IMR-90 (cell line): ENCODE measurements around the gene DCDC2B. TPM values are rescaled to one million over a fixed set of nuclear protein-coding genes. Genes with fewer than 3 reads are reported as not detected.
A peak's percentile ranks its signal among the peaks of the same experiment; 100 is the strongest.

ENCODE experiments used
- ATAC-seq: fragments of 200-7000 bp; cut with Tn5 transposase; 2 replicates; pipeline ENCODE4 v1.9.1; 2020; ENCODE audit warnings: low read depth, mild to moderate bottlenecking, moderate library complexity
- BruUV-seq: library from RNA; stranded (reverse); fragments of 400-500 nt; replicated peaks from 2 replicates; lab custom pipeline; 2021; lab: Mats Ljungman, UMichigan
- CTCF ChIA-PET: fragments of 300-600 bp; formaldehyde crosslinking; extraction: SDS; loops from one replicate; lab custom pipeline; 2021; ENCODE audit warnings: antibody characterized with exemption; lab: Yijun Ruan, JAX
- POLR2A ChIA-PET: fragments of 300-600 bp; sonication (Branson Sonifier 250); formaldehyde crosslinking; loops from one replicate; lab custom pipeline; 2022; ENCODE audit warnings: antibody characterized with exemption; ENCODE audit not compliant: unreplicated experiment; lab: Charles Lee
- DNase-seq: peaks from one replicate; pipeline ENCODE4 v3.0.0; 2013
- H2AFZ ChIP-seq: replicated peaks from 2 replicates; pipeline ENCODE3; 2013; ENCODE audit warnings: low read length, mild to moderate bottlenecking; ENCODE audit not compliant: poor library complexity
- H2AK5ac ChIP-seq: 2 replicates; pipeline ENCODE4 v1.6.1; 2013; ENCODE audit warnings: low read depth, low read length, inconsistent platforms
- H2AK9ac ChIP-seq: replicated peaks from 2 replicates; pipeline ENCODE3; 2013; ENCODE audit warnings: mild to moderate bottlenecking, low read depth, low read length, moderate library complexity; ENCODE audit not compliant: poor library complexity
- H2BK120ac ChIP-seq: 2 replicates; pipeline ENCODE4 v1.6.1; 2013; ENCODE audit warnings: low read depth, low read length, inconsistent platforms
- H2BK15ac ChIP-seq: 3 replicates; pipeline ENCODE4 v1.6.1; 2013; ENCODE audit warnings: low read depth, low read length, inconsistent platforms
- H2BK20ac ChIP-seq: 2 replicates; pipeline ENCODE4 v1.6.1; 2013; ENCODE audit warnings: low read depth, mild to moderate bottlenecking, inconsistent platforms, low read length, moderate library complexity
- H2BK5ac ChIP-seq: 2 replicates; pipeline ENCODE4 v1.6.1; 2013; ENCODE audit warnings: mild to moderate bottlenecking, low read depth, low read length, inconsistent platforms; ENCODE audit not compliant: poor library complexity, severe bottlenecking
- H3K14ac ChIP-seq: replicated peaks from 2 replicates; pipeline ENCODE4 v1.6.1; 2013; ENCODE audit warnings: low read depth, low read length, inconsistent platforms
- H3K18ac ChIP-seq: 2 replicates; pipeline ENCODE4 v1.6.1; 2013; ENCODE audit warnings: low read depth, low read length, control low read depth
- H3K23ac ChIP-seq: 2 replicates; pipeline ENCODE4 v1.6.1; 2013; ENCODE audit warnings: low read depth, low read length, inconsistent platforms
- H3K27ac ChIP-seq: 2 replicates; pipeline ENCODE4 v1.5.1; 2013; ENCODE audit warnings: mild to moderate bottlenecking, control low read depth, low read length; ENCODE audit not compliant: insufficient read depth
- H3K27me3 ChIP-seq: 2 replicates; pipeline ENCODE4 v1.6.1; 2013; ENCODE audit warnings: low read length; ENCODE audit not compliant: control insufficient read depth, insufficient read depth
- H3K36me3 ChIP-seq: 2 replicates; pipeline ENCODE4 v1.6.1; 2013; ENCODE audit warnings: low read length, mixed read lengths; ENCODE audit not compliant: control insufficient read depth, insufficient read depth
- H3K4ac ChIP-seq: 2 replicates; pipeline ENCODE4 v1.6.1; 2013; ENCODE audit warnings: low read depth, low read length, inconsistent platforms
- H3K4me1 ChIP-seq: 2 replicates; pipeline ENCODE4 v1.6.1; 2013; ENCODE audit warnings: low read length, mixed read lengths; ENCODE audit not compliant: control insufficient read depth, insufficient read depth
- H3K4me2 ChIP-seq: 2 replicates; pipeline ENCODE4 v1.6.1; 2013; ENCODE audit warnings: low read depth, mild to moderate bottlenecking, control low read depth, low read length, moderate library complexity
- H3K4me3 ChIP-seq: 2 replicates; pipeline ENCODE4 v1.5.1; 2013; ENCODE audit warnings: low read depth, mild to moderate bottlenecking, control low read depth, low read length, moderate library complexity; ENCODE audit not compliant: insufficient read depth
- H3K56ac ChIP-seq: 2 replicates; pipeline ENCODE4 v1.6.1; 2013; ENCODE audit warnings: low read length, inconsistent platforms; ENCODE audit not compliant: insufficient read depth; ENCODE audit errors: extremely low read depth
- H3K79me1 ChIP-seq, 2 experiments: 2 replicates each; pipeline ENCODE4 v1.6.1; 2013; ENCODE audit warnings: low read length in 2 of 2, inconsistent platforms in 1 of 2, low read depth in 1 of 2
- H3K9ac ChIP-seq: 2 replicates; pipeline ENCODE4 v1.6.1; 2013; ENCODE audit warnings: low read depth, low read length, control low read depth
- H3K9me1 ChIP-seq: 2 replicates; pipeline ENCODE4 v1.6.1; 2013; ENCODE audit warnings: low read length, inconsistent platforms; ENCODE audit not compliant: insufficient read depth
- H3K9me3 ChIP-seq: 2 replicates; pipeline ENCODE4 v1.6.1; 2013; ENCODE audit warnings: low read length; ENCODE audit not compliant: control insufficient read depth, insufficient read depth
- H4K20me1 ChIP-seq: 2 replicates; pipeline ENCODE4 v1.6.1; 2013; ENCODE audit warnings: low read length, inconsistent platforms; ENCODE audit not compliant: insufficient read depth
- H4K5ac ChIP-seq: 2 replicates; pipeline ENCODE4 v1.6.1; 2013; ENCODE audit warnings: mild to moderate bottlenecking, low read depth, low read length, control low read depth
- H4K8ac ChIP-seq, 2 experiments: 2 replicates each; pipeline ENCODE4 v1.6.1; 2013; ENCODE audit warnings: low read depth in 2 of 2, low read length in 2 of 2, control low read depth in 1 of 2, inconsistent platforms in 1 of 2
- H4K91ac ChIP-seq: 2 replicates; pipeline ENCODE4 v1.6.1; 2013; ENCODE audit warnings: low read depth, low read length, inconsistent platforms; ENCODE audit not compliant: insufficient read depth
- BHLHE40 ChIP-seq: fragments of 150-350 bp; IDR thresholded peaks from 2 replicates; pipeline ENCODE4 v1.6.1; 2016; ENCODE audit warnings: mild to moderate bottlenecking, low read depth, low read length
- CEBPB ChIP-seq: IDR thresholded peaks from 2 replicates; pipeline ENCODE4 v1.6.1; 2012; ENCODE audit warnings: low read depth, low read length, improper control_type of control experiment
- CHD1 ChIP-seq: IDR thresholded peaks from 2 replicates; pipeline ENCODE4 v1.6.1; 2012; ENCODE audit warnings: low read depth, low read length, improper control_type of control experiment
- CTCF ChIP-seq: conservative IDR thresholded peaks from 2 replicates; pipeline ENCODE4 v1.5.1; 2012; ENCODE audit warnings: mild to moderate bottlenecking, low read depth, low read length, improper control_type of control experiment
- FOS ChIP-seq: fragments of 150-350 bp; IDR thresholded peaks from 2 replicates; pipeline ENCODE4 v1.6.1; 2016; ENCODE audit warnings: low read depth, low read length
- MAFK ChIP-seq: IDR thresholded peaks from 2 replicates; pipeline ENCODE4 v1.6.1; 2012; ENCODE audit warnings: low read depth, low read length, improper control_type of control experiment
- MAZ ChIP-seq: IDR thresholded peaks from 2 replicates; pipeline ENCODE4 v1.6.1; 2012; ENCODE audit warnings: low read depth, mild to moderate bottlenecking, low read length, improper control_type of control experiment, moderate library complexity, borderline replicate concordance
- MXI1 ChIP-seq: IDR thresholded peaks from 2 replicates; pipeline ENCODE4 v1.6.1; 2012; ENCODE audit warnings: low read depth, mild to moderate bottlenecking, low read length, moderate library complexity, borderline replicate concordance
- NFE2L2 ChIP-seq: fragments of 150-350 bp; IDR thresholded peaks from 2 replicates; pipeline ENCODE4 v1.6.1; 2016; ENCODE audit warnings: low read depth, mild to moderate bottlenecking, low read length
- POLR2A ChIP-seq: IDR thresholded peaks from 2 replicates; pipeline ENCODE4 v1.6.1; 2012; ENCODE audit warnings: mild to moderate bottlenecking, low read depth, low read length
- RAD21 ChIP-seq: IDR thresholded peaks from 2 replicates; pipeline ENCODE4 v1.6.1; 2012; ENCODE audit warnings: low read length, improper control_type of control experiment
- RCOR1 ChIP-seq: IDR thresholded peaks from 2 replicates; pipeline ENCODE4 v1.6.1; 2012; ENCODE audit warnings: mild to moderate bottlenecking, low read length, improper control_type of control experiment; ENCODE audit not compliant: insufficient replicate concordance
- RFX5 ChIP-seq: IDR thresholded peaks from 2 replicates; pipeline ENCODE4 v1.8.0; 2012; ENCODE audit warnings: low read depth, mild to moderate bottlenecking, low read length, moderate library complexity
- WGBS, 2 experiments: methylation state at CpG; one replicate each; pipeline versions ENCODE4 v1.1.5 to v1.1.7; 2013; ENCODE audit warnings: missing lambda C conversion rate in 2 of 2; ENCODE audit not compliant: insufficient read length in 1 of 2; ENCODE audit errors: extremely low coverage in 2 of 2; 5-methylcytosine and 5-hydroxymethylcytosine counted together
- dilution Hi-C: fragments of 300-500 bp; cut with HindIII; formaldehyde crosslinking; loops from one replicate; pipeline ENCODE4 v1.14.3; 2018; ENCODE audit warnings: low sequenced_read_pairs; ENCODE audit not compliant: unreplicated experiment
- in situ Hi-C: fragments of 300-500 bp; cut with MboI; formaldehyde crosslinking; loops from 3 replicates; pipeline ENCODE4 v1.14.3; 2019; ENCODE audit warnings: low sequenced_read_pairs, inconsistent platforms, mixed read lengths
- intact Hi-C: fragments of 100-400 bp; cut with micrococcal nuclease; formaldehyde crosslinking; loops from 2 replicates; pipeline ENCODE4 v1.10.0; 2022
- polyA plus RNA-seq, 3 experiments: library from polyadenylated mRNA; depleted of rRNA; stranded (reverse); fragments of >200 nt; gene quantifications; 2 replicates each; pipeline ENCODE4 v1.2.3, GENCODE V29; 2012; ENCODE audit warnings: low replicate concordance in 1 of 3
- total RNA-seq: library from RNA; depleted of rRNA; stranded (reverse); fragments of >200 nt; gene quantifications from 2 replicates; pipeline ENCODE4 v1.2.3, GENCODE V29; 2012
- TF ChIP-seq, protein P1 (sequence below): fragments of 150-350 bp; IDR thresholded peaks from 2 replicates; pipeline ENCODE4 v1.6.1; 2016; ENCODE audit warnings: low read depth, mild to moderate bottlenecking, low read length, moderate library complexity, borderline replicate concordance
- TF ChIP-seq, protein P2 (sequence below): fragments of 150-350 bp; IDR thresholded peaks from 2 replicates; pipeline ENCODE4 v1.6.1; 2017; ENCODE audit warnings: mild to moderate bottlenecking, antibody characterized with exemption, low read length, low read depth

DCDC2B gene
- total and polyA plus RNA-seq, 2 of the 4 experiments (the other 2 are of a cell fraction) = not detected

DNA sequence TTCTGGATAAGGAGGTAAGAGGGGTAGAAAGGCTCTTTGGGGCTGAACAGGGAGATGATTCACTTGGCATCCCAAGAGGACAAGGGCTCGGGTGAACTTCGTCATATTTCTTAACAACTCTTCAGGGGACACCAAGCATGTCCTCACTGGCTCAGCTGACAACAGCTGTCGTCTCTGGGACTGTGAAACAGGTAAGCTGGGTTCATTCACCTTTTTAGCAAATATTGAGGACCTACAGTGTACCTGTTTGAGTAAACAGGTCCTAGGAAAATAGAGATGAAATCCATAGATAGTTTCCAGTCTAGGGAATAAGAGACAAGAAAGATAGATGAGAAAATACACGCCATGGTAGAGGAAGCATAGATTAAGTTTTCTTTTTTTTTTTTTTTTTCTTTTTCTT, 15.4 kb downstream of the DCDC2B start:
- no peak overlapping the region for H3K18ac ChIP-seq
- H3K23ac ChIP-seq = 0 out of 2 replicates have a peak overlapping the region, but pooled peaks have one; percentile 18
- WGBS, 2 experiments = 100% methylated on average over 1 of the region's 4 CpGs; no CpG with 5 or more reads in 1 of the 2 experiments
- H2AK5ac ChIP-seq = no peak overlapping the region
- H3K27ac ChIP-seq = no peak overlapping the region
- no peak overlapping the region for H4K5ac ChIP-seq
- H4K91ac ChIP-seq = no peak overlapping the region
- no peak overlapping the region for H3K9ac ChIP-seq
- no peak overlapping the region for H3K4me3 ChIP-seq
- H3K4me1 ChIP-seq = peaks cover 12% of the 10 kb centered on the region
- ATAC-seq = no peak
- DNase-seq = no peak
- H2BK5ac ChIP-seq = no peak overlapping the region
- peaks cover 16% of the 10 kb centered on the region for H3K9me1 ChIP-seq
- dilution Hi-C loops (no loop called here), in situ Hi-C loops (no loop called here), intact Hi-C loops (loop anchor here (5.0 kb wide), 1 partner anchor 68 kb away; the partner anchor contains the start of gene HDAC1)
- no peak overlapping the region for H2AK9ac ChIP-seq
- H3K4ac ChIP-seq = no peak overlapping the region
- no TSS peak for BruUV-seq
- H2BK120ac ChIP-seq = no peak overlapping the region
- no peak overlapping the region for H2BK20ac ChIP-seq
- no peak overlapping the region for H3K4me2 ChIP-seq
- peaks cover 44% of the 10 kb centered on the region for H3K36me3 ChIP-seq
- no peak overlapping the region for H4K8ac ChIP-seq
- H3K9me3 ChIP-seq = no peaks in the 10 kb centered on the region
- H3K56ac ChIP-seq = no peak overlapping the region
- peaks cover 37 to 74% of the 10 kb centered on the region in 2 experiments for H3K79me1 ChIP-seq
- no peak overlapping the region for H3K14ac ChIP-seq
- ChIA-PET POLR2A (no interaction called here), CTCF (no interaction called here)
- TF ChIP-seq POLR2A (no peak), RCOR1 (no peak), BHLHE40 (no peak), MXI1 (no peak), MAZ (no peak), FOS (no peak), CEBPB (no peak), RAD21 (no peak), CHD1 (no peak), CTCF (no peak), RFX5 (no peak), MAFK (no peak), NFE2L2 (no peak)
- TF ChIP-seq, protein P1, sequence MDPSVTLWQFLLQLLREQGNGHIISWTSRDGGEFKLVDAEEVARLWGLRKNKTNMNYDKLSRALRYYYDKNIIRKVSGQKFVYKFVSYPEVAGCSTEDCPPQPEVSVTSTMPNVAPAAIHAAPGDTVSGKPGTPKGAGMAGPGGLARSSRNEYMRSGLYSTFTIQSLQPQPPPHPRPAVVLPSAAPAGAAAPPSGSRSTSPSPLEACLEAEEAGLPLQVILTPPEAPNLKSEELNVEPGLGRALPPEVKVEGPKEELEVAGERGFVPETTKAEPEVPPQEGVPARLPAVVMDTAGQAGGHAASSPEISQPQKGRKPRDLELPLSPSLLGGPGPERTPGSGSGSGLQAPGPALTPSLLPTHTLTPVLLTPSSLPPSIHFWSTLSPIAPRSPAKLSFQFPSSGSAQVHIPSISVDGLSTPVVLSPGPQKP = no peak
- TF ChIP-seq, protein P2, sequence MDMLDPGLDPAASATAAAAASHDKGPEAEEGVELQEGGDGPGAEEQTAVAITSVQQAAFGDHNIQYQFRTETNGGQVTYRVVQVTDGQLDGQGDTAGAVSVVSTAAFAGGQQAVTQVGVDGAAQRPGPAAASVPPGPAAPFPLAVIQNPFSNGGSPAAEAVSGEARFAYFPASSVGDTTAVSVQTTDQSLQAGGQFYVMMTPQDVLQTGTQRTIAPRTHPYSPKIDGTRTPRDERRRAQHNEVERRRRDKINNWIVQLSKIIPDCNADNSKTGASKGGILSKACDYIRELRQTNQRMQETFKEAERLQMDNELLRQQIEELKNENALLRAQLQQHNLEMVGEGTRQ = no peak
- H2AFZ ChIP-seq = no peak overlapping the region
- 0 out of 2 replicates have a peak, but pooled peaks cover 10% of the 10 kb centered on the region for H4K20me1 ChIP-seq
- H3K27me3 ChIP-seq = no peaks in the 10 kb centered on the region
- H2BK15ac ChIP-seq = no peak overlapping the region
